SK-N-SH treated with all-trans-retinoic acid at 6 μM for 48 hours (cell line): Measurements from ENCODE around the gene CFAP45.

Experiments
- ATAC-seq: fragments of 200-7000 bp; cut with Tn5 transposase; 3 replicates; pipeline ENCODE4 v1.9.1; 2020; ENCODE audit warnings: mild to moderate bottlenecking, moderate library complexity
- ARNTL ChIP-seq: fragments of 450-650 bp; formaldehyde crosslinking; IDR thresholded peaks from 2 replicates; pipeline ENCODE4 v1.5.0; 2020; ENCODE audit warnings: low read depth, mild to moderate bottlenecking, moderate library complexity, borderline replicate concordance
- BACH2 ChIP-seq: fragments of 250-450 bp; sonication (Bioruptor Pico); IDR thresholded peaks from 2 replicates; pipeline ENCODE4 v1.9.0; 2021; ENCODE audit warnings: mild to moderate bottlenecking, borderline replicate concordance
- CSDC2 ChIP-seq: fragments of 250-450 bp; sonication (Bioruptor Pico); IDR thresholded peaks from 2 replicates; pipeline ENCODE4 v1.5.0; 2020; ENCODE audit warnings: mild to moderate bottlenecking, moderate library complexity
- CSRNP3 ChIP-seq: fragments of 250-450 bp; sonication (Bioruptor Pico); IDR thresholded peaks from 2 replicates; pipeline ENCODE4 v1.5.1; 2021; ENCODE audit warnings: mild to moderate bottlenecking, moderate library complexity
- ESRRG ChIP-seq: fragments of 250-450 bp; sonication (Bioruptor Pico); IDR thresholded peaks from 2 replicates; pipeline ENCODE4 v1.6.1; 2021; ENCODE audit warnings: mild to moderate bottlenecking
- GLIS3 ChIP-seq: fragments of 250-450 bp; sonication (Bioruptor Pico); IDR thresholded peaks from 2 replicates; pipeline ENCODE4 v1.5.0; 2020; ENCODE audit warnings: mild to moderate bottlenecking, moderate library complexity
- ISL1 ChIP-seq: fragments of 250-450 bp; sonication (Bioruptor Pico); IDR thresholded peaks from 2 replicates; pipeline ENCODE4 v2.1.2; 2022; ENCODE audit warnings: mild to moderate bottlenecking, moderate library complexity
- OSR1 ChIP-seq: fragments of 250-450 bp; sonication (Bioruptor Pico); IDR thresholded peaks from 2 replicates; pipeline ENCODE4 v1.8.0; 2022; ENCODE audit warnings: moderate library complexity, mild to moderate bottlenecking, inconsistent platforms
- PATZ1 ChIP-seq: fragments of 250-450 bp; sonication (Bioruptor Pico); IDR thresholded peaks from 2 replicates; pipeline ENCODE4 v1.8.0; 2020; ENCODE audit warnings: mild to moderate bottlenecking, moderate library complexity, borderline replicate concordance
- POU6F1 ChIP-seq: fragments of 250-450 bp; sonication (Bioruptor Pico); IDR thresholded peaks from 2 replicates; pipeline ENCODE4 v1.8.0; 2021; ENCODE audit warnings: low read depth, mild to moderate bottlenecking, moderate library complexity, borderline replicate concordance
- PPARA ChIP-seq: fragments of 250-450 bp; sonication (Bioruptor Pico); IDR thresholded peaks from 2 replicates; pipeline ENCODE4 v1.5.0; 2020; ENCODE audit warnings: mild to moderate bottlenecking, borderline replicate concordance
- RARB ChIP-seq: fragments of 250-450 bp; sonication (Bioruptor Pico); IDR thresholded peaks from 2 replicates; pipeline ENCODE4 v1.8.0; 2021; ENCODE audit warnings: mild to moderate bottlenecking, moderate library complexity
- SNAI2 ChIP-seq: fragments of 250-450 bp; sonication (Bioruptor Pico); IDR thresholded peaks from 2 replicates; pipeline ENCODE4 v1.5.0; 2020; ENCODE audit warnings: mild to moderate bottlenecking, moderate library complexity
- TOX ChIP-seq: fragments of 250-450 bp; sonication (Bioruptor Pico); IDR thresholded peaks from 2 replicates; pipeline ENCODE4 v1.8.0; 2021; ENCODE audit warnings: mild to moderate bottlenecking, moderate library complexity, borderline replicate concordance
- ZC3H10 ChIP-seq: fragments of 250-450 bp; sonication (Bioruptor Pico); IDR thresholded peaks from 2 replicates; pipeline ENCODE4 v1.5.1; 2021; ENCODE audit warnings: mild to moderate bottlenecking, moderate library complexity
- ZFP3 ChIP-seq: fragments of 250-450 bp; sonication (Bioruptor Pico); IDR thresholded peaks from 2 replicates; pipeline ENCODE4 v1.5.0; 2020; ENCODE audit warnings: mild to moderate bottlenecking, moderate library complexity
- ZFP30 ChIP-seq: fragments of 450-650 bp; formaldehyde crosslinking; IDR thresholded peaks from 2 replicates; pipeline ENCODE4 v1.5.0; 2022; ENCODE audit warnings: mild to moderate bottlenecking, moderate library complexity
- ZNF565 ChIP-seq: fragments of 450-650 bp; formaldehyde crosslinking; conservative IDR thresholded peaks from 2 replicates; pipeline ENCODE4 v1.5.0; 2020; ENCODE audit warnings: low read depth, mild to moderate bottlenecking, moderate library complexity
- ZNF70 ChIP-seq: fragments of 450-650 bp; formaldehyde crosslinking; IDR thresholded peaks from 2 replicates; pipeline ENCODE4 v1.5.0; 2020; ENCODE audit warnings: mild to moderate bottlenecking, moderate library complexity
- TF ChIP-seq, protein P1 (sequence below): fragments of 250-450 bp; sonication (Bioruptor Pico); IDR thresholded peaks from 2 replicates; pipeline ENCODE4 v1.5.1; 2020; ENCODE audit warnings: low read depth, mild to moderate bottlenecking, moderate library complexity
- TF ChIP-seq, protein P2 (sequence below): fragments of 250-450 bp; sonication (Bioruptor Pico); IDR thresholded peaks from 2 replicates; pipeline ENCODE4 v1.5.0; 2020; ENCODE audit warnings: mild to moderate bottlenecking, moderate library complexity

CFAP45 gene

DNA sequence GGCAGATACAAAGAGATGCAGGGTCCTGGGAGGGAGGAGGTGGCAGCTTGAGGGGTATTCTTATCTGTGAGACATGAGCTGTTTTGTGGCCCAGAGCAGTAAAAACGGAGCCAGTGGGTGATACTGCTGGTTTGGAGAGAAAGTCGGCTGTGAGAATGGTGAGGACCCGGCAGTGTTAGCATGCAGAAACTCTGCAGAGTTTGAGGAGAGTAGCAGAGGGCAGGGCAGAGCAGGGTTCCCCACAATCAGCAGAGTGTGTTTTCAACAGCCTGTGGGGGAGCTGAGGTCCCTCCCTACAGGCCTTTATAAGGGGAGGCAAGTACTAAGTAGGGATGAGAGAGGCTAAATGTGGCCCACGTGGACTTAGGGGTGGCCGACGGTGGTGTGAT, 72.9 kb downstream of the CFAP45 start:
- no peak for ATAC-seq
- TF ChIP-seq PPARA (CRISPR knock-in tag) = no peak
- no peak for TF ChIP-seq TOX (CRISPR knock-in tag)
- no peak for TF ChIP-seq GLIS3 (CRISPR knock-in tag)
- TF ChIP-seq OSR1 (CRISPR knock-in tag) = no peak
- TF ChIP-seq ISL1 (CRISPR knock-in tag) = no peak
- TF ChIP-seq RARB = no peak
- TF ChIP-seq POU6F1 = no peak
- no peak for TF ChIP-seq BACH2 (CRISPR knock-in tag)
- TF ChIP-seq ESRRG = no peak
- no peak for TF ChIP-seq ZNF565 (CRISPR knock-in tag)
- TF ChIP-seq PATZ1 = no peak
- no peak for TF ChIP-seq ZNF70 (CRISPR knock-in tag)
- TF ChIP-seq ZFP3 (CRISPR knock-in tag) = no peak
- no peak for TF ChIP-seq SNAI2 (CRISPR knock-in tag)
- TF ChIP-seq, protein P1, sequence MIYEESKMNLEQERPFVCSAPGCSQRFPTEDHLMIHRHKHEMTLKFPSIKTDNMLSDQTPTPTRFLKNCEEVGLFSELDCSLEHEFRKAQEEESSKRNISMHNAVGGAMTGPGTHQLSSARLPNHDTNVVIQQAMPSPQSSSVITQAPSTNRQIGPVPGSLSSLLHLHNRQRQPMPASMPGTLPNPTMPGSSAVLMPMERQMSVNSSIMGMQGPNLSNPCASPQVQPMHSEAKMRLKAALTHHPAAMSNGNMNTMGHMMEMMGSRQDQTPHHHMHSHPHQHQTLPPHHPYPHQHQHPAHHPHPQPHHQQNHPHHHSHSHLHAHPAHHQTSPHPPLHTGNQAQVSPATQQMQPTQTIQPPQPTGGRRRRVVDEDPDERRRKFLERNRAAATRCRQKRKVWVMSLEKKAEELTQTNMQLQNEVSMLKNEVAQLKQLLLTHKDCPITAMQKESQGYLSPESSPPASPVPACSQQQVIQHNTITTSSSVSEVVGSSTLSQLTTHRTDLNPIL (CRISPR knock-in tag) = no peak
- no peak for TF ChIP-seq ZFP30 (CRISPR knock-in tag)
- TF ChIP-seq, protein P2, sequence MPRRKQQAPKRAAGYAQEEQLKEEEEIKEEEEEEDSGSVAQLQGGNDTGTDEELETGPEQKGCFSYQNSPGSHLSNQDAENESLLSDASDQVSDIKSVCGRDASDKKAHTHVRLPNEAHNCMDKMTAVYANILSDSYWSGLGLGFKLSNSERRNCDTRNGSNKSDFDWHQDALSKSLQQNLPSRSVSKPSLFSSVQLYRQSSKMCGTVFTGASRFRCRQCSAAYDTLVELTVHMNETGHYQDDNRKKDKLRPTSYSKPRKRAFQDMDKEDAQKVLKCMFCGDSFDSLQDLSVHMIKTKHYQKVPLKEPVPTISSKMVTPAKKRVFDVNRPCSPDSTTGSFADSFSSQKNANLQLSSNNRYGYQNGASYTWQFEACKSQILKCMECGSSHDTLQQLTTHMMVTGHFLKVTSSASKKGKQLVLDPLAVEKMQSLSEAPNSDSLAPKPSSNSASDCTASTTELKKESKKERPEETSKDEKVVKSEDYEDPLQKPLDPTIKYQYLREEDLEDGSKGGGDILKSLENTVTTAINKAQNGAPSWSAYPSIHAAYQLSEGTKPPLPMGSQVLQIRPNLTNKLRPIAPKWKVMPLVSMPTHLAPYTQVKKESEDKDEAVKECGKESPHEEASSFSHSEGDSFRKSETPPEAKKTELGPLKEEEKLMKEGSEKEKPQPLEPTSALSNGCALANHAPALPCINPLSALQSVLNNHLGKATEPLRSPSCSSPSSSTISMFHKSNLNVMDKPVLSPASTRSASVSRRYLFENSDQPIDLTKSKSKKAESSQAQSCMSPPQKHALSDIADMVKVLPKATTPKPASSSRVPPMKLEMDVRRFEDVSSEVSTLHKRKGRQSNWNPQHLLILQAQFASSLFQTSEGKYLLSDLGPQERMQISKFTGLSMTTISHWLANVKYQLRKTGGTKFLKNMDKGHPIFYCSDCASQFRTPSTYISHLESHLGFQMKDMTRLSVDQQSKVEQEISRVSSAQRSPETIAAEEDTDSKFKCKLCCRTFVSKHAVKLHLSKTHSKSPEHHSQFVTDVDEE (CRISPR knock-in tag) = no peak
- no peak for TF ChIP-seq CSRNP3 (CRISPR knock-in tag)
- TF ChIP-seq CSDC2 (CRISPR knock-in tag) = no peak

- TF ChIP-seq GLIS3 (CRISPR knock-in tag) (no peak), ESRRG (no peak), BACH2 (CRISPR knock-in tag) (no peak), ZNF70 (CRISPR knock-in tag) (no peak)
- no peak for ATAC-seq
Measured at GRCh38 chr1:159826441-159827101, 73.4 kb downstream of the CFAP45 start, which contains the start of gene SLAMF8. TSS of gene SLAMF8 (plus strand) at chr1:159826873. CDS start at chr1:159826899, 26 bp downstream.

GRCh38 chr1:159825564-159825963, 74.4 kb downstream of the CFAP45 start:
- no peak for ATAC-seq
- TF ChIP-seq BACH2 (CRISPR knock-in tag) (no peak), ZC3H10 (CRISPR knock-in tag) (no peak), ARNTL (CRISPR knock-in tag) (no peak), ESRRG (no peak)
